Neural cell (in vitro differentiated cells): ENCODE measurements around the gene PRAC2. TPM values are rescaled to one million over a fixed set of nuclear protein-coding genes. Genes with fewer than 3 reads are reported as not detected.
A peak's percentile ranks its signal among the peaks of the same experiment; 100 is the strongest.

ENCODE experiments used
- H2AFZ ChIP-seq: fragments of 200-600, 300-800 bp; sonication (generic), shearing (Covaris generic); 2 replicates; pipeline ENCODE4 v1.6.0; 2014; ENCODE audit warnings: low read depth, mild to moderate bottlenecking, antibody characterized with exemption, low read length, moderate library complexity
- H3F3A ChIP-seq: fragments of 200-600 bp; shearing (Covaris generic); 2 replicates; pipeline ENCODE4 v1.6.1; 2016; ENCODE audit warnings: mild to moderate bottlenecking, moderate library complexity, mixed read lengths, antibody characterized with exemption, low read length; ENCODE audit not compliant: insufficient read depth, poor library complexity, severe bottlenecking
- H3K27ac ChIP-seq: fragments of 200-600, 300-800 bp; sonication (generic), shearing (Covaris generic); 2 replicates; pipeline ENCODE4 v1.5.1; 2014; ENCODE audit warnings: mild to moderate bottlenecking, low read length, moderate library complexity
- H3K27me3 ChIP-seq: fragments of 300-800, 200-600 bp; sonication (generic), shearing (Covaris generic); 2 replicates; pipeline ENCODE4 v1.6.0; 2014; ENCODE audit warnings: mild to moderate bottlenecking, low read depth, low read length, moderate library complexity; ENCODE audit not compliant: insufficient read depth
- H3K36me3 ChIP-seq: fragments of 300-800, 200-600 bp; sonication (generic), shearing (Covaris generic); 2 replicates; pipeline ENCODE4 v1.5.1; 2014; ENCODE audit warnings: mild to moderate bottlenecking, antibody characterized with exemption, low read length, moderate library complexity; ENCODE audit not compliant: insufficient read depth
- H3K4me2 ChIP-seq: fragments of 300-800, 200-600 bp; sonication (generic), shearing (Covaris generic); 2 replicates; pipeline ENCODE4 v1.6.0; 2014; ENCODE audit warnings: mild to moderate bottlenecking, low read length
- H3K4me3 ChIP-seq: fragments of 300-800, 200-600 bp; sonication (generic), shearing (Covaris generic); 2 replicates; pipeline ENCODE4 v1.5.1; 2014; ENCODE audit warnings: mild to moderate bottlenecking, low read length, moderate library complexity
- H3K79me2 ChIP-seq: fragments of 200-600 bp; shearing (Covaris generic); replicated peaks from 2 replicates; pipeline ENCODE4 v1.6.0; 2014; ENCODE audit warnings: mild to moderate bottlenecking, low read length, moderate library complexity; ENCODE audit not compliant: insufficient read depth
- H3K9ac ChIP-seq: fragments of 300-800, 200-600 bp; sonication (generic), shearing (Covaris generic); 2 replicates; pipeline ENCODE4 v1.6.1; 2016; ENCODE audit warnings: mild to moderate bottlenecking, low read length, mixed read lengths
- H3K9me2 ChIP-seq: fragments of 200-600 bp; shearing (Covaris generic); 2 replicates; pipeline ENCODE4 v1.6.1; 2016; ENCODE audit warnings: mild to moderate bottlenecking, low read length, mixed read lengths; ENCODE audit not compliant: insufficient read depth
- H3K9me3 ChIP-seq: fragments of 200-600, 300-800 bp; sonication (generic), shearing (Covaris generic); 2 replicates; pipeline ENCODE4 v1.6.1; 2016; ENCODE audit warnings: mild to moderate bottlenecking, mixed run types, low read length, moderate library complexity, mixed read lengths
- H4K20me1 ChIP-seq: fragments of 200-600 bp; shearing (Covaris generic); 2 replicates; pipeline ENCODE4 v1.6.1; 2016; ENCODE audit warnings: mild to moderate bottlenecking, mixed run types; ENCODE audit not compliant: insufficient read depth
- EP300 ChIP-seq: fragments of 450-650 bp; conservative IDR thresholded peaks from 2 replicates; pipeline ENCODE4 v1.6.1; 2014; ENCODE audit warnings: antibody characterized with exemption, mild to moderate bottlenecking, moderate library complexity; ENCODE audit not compliant: poor library complexity, severe bottlenecking
- EZH2 ChIP-seq: fragments of 200-600, 300-800 bp; shearing (Covaris generic), sonication (generic); IDR thresholded peaks from 2 replicates; pipeline ENCODE4 v1.6.1; 2014; ENCODE audit warnings: antibody characterized with exemption, low read length, borderline replicate concordance, mild to moderate bottlenecking; ENCODE audit not compliant: insufficient read depth, poor library complexity, severe bottlenecking
- MXI1 ChIP-seq: fragments of 450-650 bp; conservative IDR thresholded peaks from 2 replicates; pipeline ENCODE4 v1.6.1; 2014; ENCODE audit warnings: antibody characterized with exemption, mild to moderate bottlenecking; ENCODE audit not compliant: poor library complexity, severe bottlenecking
- POLR2AphosphoS5 ChIP-seq: IDR thresholded peaks from 2 replicates; pipeline ENCODE4 v1.6.1; 2012
- RAD21 ChIP-seq: fragments of 450-650 bp; conservative IDR thresholded peaks from 2 replicates; pipeline ENCODE4 v1.6.1; 2014; ENCODE audit warnings: antibody characterized with exemption, mild to moderate bottlenecking, moderate library complexity
- SMC3 ChIP-seq: fragments of 450-650 bp; conservative IDR thresholded peaks from 2 replicates; pipeline ENCODE4 v1.6.1; 2014; ENCODE audit warnings: antibody characterized with exemption, mild to moderate bottlenecking, moderate library complexity; ENCODE audit not compliant: poor library complexity
- TAF1 ChIP-seq: IDR thresholded peaks from 2 replicates; pipeline ENCODE4 v1.6.1; 2012; ENCODE audit warnings: low read depth
- polyA plus RNA-seq: library from polyadenylated mRNA; depleted of rRNA; stranded (reverse); fragments of >200 nt; gene quantifications from 2 replicates; pipeline ENCODE4 v1.2.3, GENCODE V29; 2014
- TF ChIP-seq, protein P1 (sequence below): fragments of 450-650 bp; IDR thresholded peaks from 2 replicates; pipeline ENCODE4 v1.5.1; 2014; ENCODE audit warnings: antibody characterized with exemption, mild to moderate bottlenecking, moderate library complexity; ENCODE audit not compliant: poor library complexity, severe bottlenecking
- TF ChIP-seq, protein P2 (sequence below): IDR thresholded peaks from 2 replicates; pipeline ENCODE4 v1.6.1; 2012; ENCODE audit warnings: borderline replicate concordance

Gene PRAC2
- polyA plus RNA-seq, 1 donor from 2014 or later: not detected

DNA sequence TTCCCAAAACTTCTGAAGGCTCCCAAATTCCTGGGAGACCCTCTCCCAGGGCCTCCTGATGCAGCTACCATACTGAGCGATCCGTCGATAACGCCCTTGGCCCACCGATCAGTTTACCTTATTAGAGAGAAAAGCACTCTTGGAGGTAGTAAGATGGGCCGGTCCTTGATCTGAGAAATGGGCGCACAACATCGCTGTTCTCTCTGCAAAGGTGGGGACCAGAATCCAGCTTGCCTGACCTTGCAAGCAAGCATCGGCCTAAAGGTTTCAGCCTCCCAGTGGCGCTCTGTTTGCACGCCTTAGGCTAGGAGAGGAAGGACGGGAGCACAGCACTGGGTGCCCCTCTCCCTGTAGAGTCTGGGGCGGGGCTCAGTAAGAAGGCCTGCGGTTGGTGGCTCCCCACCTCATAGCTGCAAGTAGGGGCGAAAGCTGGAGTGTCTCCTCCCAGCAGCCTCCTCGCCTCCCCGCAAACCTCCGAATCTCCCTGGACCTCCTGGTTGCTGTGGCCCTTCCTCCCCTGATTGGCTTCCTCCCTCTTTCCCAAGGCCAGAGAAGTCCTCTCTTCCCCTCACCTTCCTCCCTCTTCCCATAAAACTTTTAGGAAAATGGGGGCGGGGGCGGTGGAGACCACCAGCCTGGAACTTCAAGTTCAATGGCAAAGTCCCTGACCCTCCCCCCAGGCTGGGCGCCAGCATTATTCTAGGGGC, 631 bp upstream of the PRAC2 start, which contains the start of gene PRAC1:
Gene PRAC1, minus strand, starts transcription at position 318 of the 707 bp plus-strand sequence. Its CDS starts 126 bp downstream, at position 192.
- no peak within 1 kb of the TSS for H3K4me3 ChIP-seq
- no peaks in the 10 kb centered on the region for H3K36me3 ChIP-seq

DNA sequence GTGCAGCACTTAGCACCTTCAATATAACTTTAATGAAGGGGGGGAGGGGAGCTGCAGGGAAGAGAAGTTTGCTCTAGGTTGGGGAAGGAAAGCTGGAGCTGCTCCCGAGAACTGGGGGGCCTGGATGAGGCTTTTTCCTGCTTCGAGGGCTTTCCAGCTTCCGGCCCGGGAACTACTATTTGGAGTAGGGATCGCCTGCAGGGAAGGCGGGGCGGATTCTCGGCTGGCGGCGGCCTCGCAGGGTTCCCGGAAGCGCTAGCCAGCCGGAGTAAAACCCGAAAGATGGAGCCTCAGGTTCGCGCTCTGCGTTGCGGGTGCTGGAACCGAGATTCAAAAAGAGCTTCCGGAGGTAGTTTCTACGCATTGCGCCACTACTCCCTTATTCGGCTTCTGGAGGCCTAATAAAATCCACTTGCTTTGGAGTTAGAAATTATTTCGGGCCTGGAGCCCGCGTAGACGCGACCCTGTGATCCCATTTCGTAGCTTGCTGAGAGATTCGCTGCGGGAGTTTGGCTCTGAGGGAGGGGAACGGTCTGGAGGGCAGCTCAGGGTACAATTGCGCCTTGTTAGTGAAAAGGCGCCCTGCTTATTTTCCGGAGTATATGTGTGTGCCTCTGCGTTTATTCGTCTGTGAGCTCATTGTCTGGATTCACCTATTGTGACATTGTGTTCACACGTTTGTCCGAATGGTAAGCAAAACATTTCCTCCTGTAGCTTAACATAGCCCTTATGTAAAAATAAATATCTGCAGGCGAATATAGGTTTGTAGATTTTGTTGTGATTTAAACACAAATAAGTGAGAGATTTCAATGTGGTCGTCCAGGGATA, 652 bp downstream of the PRAC2 start:
- Histone ChIP-seq H3K4me2 (no peak overlapping the region), H3K9me2 (no peaks in the 10 kb centered on the region), H3K4me3 (no peak overlapping the region), H3K36me3 (no peaks in the 10 kb centered on the region), H3K9me3 (peaks cover 6% of the 10 kb centered on the region), H3K27me3 (peaks cover 100% of the 10 kb centered on the region), H3K9ac (no peak overlapping the region), H3F3A (no peaks in the 10 kb centered on the region), H3K79me2 (no peaks in the 10 kb centered on the region), H2AFZ (no peak overlapping the region), H4K20me1 (no peaks in the 10 kb centered on the region), H3K27ac (no peak overlapping the region)
- no peak for TF ChIP-seq RAD21
- no peak for TF ChIP-seq MXI1
- TF ChIP-seq, protein P1, sequence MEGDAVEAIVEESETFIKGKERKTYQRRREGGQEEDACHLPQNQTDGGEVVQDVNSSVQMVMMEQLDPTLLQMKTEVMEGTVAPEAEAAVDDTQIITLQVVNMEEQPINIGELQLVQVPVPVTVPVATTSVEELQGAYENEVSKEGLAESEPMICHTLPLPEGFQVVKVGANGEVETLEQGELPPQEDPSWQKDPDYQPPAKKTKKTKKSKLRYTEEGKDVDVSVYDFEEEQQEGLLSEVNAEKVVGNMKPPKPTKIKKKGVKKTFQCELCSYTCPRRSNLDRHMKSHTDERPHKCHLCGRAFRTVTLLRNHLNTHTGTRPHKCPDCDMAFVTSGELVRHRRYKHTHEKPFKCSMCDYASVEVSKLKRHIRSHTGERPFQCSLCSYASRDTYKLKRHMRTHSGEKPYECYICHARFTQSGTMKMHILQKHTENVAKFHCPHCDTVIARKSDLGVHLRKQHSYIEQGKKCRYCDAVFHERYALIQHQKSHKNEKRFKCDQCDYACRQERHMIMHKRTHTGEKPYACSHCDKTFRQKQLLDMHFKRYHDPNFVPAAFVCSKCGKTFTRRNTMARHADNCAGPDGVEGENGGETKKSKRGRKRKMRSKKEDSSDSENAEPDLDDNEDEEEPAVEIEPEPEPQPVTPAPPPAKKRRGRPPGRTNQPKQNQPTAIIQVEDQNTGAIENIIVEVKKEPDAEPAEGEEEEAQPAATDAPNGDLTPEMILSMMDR: no peak
- no peak for TF ChIP-seq SMC3
- TF ChIP-seq EZH2: peak; percentile 66
- no peak for TF ChIP-seq TAF1
- no peak for TF ChIP-seq EP300
- TF ChIP-seq, protein P2, sequence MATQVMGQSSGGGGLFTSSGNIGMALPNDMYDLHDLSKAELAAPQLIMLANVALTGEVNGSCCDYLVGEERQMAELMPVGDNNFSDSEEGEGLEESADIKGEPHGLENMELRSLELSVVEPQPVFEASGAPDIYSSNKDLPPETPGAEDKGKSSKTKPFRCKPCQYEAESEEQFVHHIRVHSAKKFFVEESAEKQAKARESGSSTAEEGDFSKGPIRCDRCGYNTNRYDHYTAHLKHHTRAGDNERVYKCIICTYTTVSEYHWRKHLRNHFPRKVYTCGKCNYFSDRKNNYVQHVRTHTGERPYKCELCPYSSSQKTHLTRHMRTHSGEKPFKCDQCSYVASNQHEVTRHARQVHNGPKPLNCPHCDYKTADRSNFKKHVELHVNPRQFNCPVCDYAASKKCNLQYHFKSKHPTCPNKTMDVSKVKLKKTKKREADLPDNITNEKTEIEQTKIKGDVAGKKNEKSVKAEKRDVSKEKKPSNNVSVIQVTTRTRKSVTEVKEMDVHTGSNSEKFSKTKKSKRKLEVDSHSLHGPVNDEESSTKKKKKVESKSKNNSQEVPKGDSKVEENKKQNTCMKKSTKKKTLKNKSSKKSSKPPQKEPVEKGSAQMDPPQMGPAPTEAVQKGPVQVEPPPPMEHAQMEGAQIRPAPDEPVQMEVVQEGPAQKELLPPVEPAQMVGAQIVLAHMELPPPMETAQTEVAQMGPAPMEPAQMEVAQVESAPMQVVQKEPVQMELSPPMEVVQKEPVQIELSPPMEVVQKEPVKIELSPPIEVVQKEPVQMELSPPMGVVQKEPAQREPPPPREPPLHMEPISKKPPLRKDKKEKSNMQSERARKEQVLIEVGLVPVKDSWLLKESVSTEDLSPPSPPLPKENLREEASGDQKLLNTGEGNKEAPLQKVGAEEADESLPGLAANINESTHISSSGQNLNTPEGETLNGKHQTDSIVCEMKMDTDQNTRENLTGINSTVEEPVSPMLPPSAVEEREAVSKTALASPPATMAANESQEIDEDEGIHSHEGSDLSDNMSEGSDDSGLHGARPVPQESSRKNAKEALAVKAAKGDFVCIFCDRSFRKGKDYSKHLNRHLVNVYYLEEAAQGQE: no peak
- TF ChIP-seq POLR2AphosphoS5: peak; percentile 17

More for the DNA sequence above, 631 bp upstream of the PRAC2 start, which contains the start of gene PRAC1:
- Histone ChIP-seq H3K9me3 (peaks cover 9% of the 10 kb centered on the region), H4K20me1 (no peaks in the 10 kb centered on the region), H3K9ac (no peak within 1 kb of the TSS), H3K27me3 (peaks cover 100% of the 10 kb centered on the region), H3K9me2 (no peaks in the 10 kb centered on the region), H3K4me2 (no peak within 1 kb of the TSS), H3K79me2 (no peaks in the 10 kb centered on the region), H3K27ac (no peak within 1 kb of the TSS), H2AFZ (no peak within 1 kb of the TSS), H3F3A (no peaks in the 10 kb centered on the region)
- TF ChIP-seq, protein P1: no peak
- no peak for TF ChIP-seq TAF1
